Smooth muscle cell (in vitro differentiated cells): ENCODE results near the gene PTHLH. TPM values are rescaled to one million over a fixed set of nuclear protein-coding genes. Genes with fewer than 3 reads are reported as not detected.
A peak's percentile ranks its signal among the peaks of the same experiment; 100 is the strongest.

Experiments used
- DNase-seq: peaks from one replicate; lab custom pipeline; 2025; ENCODE audit not compliant: unreplicated experiment; lab: John Stamatoyannopoulos, UW
- H2AFZ ChIP-seq: fragments of 200-600 bp; sonication (generic); 2 replicates; pipeline ENCODE4 v1.6.0; 2016; ENCODE audit warnings: antibody characterized with exemption, low read depth, mild to moderate bottlenecking
- H3F3A ChIP-seq: fragments of 200-600 bp; sonication (generic); 2 replicates; pipeline ENCODE4 v1.6.0; 2017; ENCODE audit warnings: antibody characterized with exemption, low read depth
- H3K27ac ChIP-seq: fragments of 200-600 bp; sonication (generic); 2 replicates; pipeline ENCODE4 v1.5.1; 2016; ENCODE audit warnings: low read depth, mild to moderate bottlenecking
- H3K27me3 ChIP-seq: fragments of 200-600 bp; sonication (generic); 2 replicates; pipeline ENCODE4 v1.6.1; 2016; ENCODE audit warnings: low read depth, mild to moderate bottlenecking
- H3K36me3 ChIP-seq: fragments of 200-600 bp; sonication (generic); 2 replicates; pipeline ENCODE4 v1.5.1; 2016; ENCODE audit warnings: low read depth
- H3K4me1 ChIP-seq: fragments of 200-600 bp; sonication (generic); 2 replicates; pipeline ENCODE4 v1.5.1; 2016; ENCODE audit warnings: low read depth
- H3K4me2 ChIP-seq: fragments of 200-600 bp; sonication (generic); 2 replicates; pipeline ENCODE4 v1.6.0; 2016; ENCODE audit warnings: mild to moderate bottlenecking
- H3K4me3 ChIP-seq: fragments of 200-600 bp; sonication (generic); 2 replicates; pipeline ENCODE4 v1.5.1; 2016; ENCODE audit warnings: mild to moderate bottlenecking
- H3K79me2 ChIP-seq: fragments of 200-600 bp; sonication (generic); 2 replicates; pipeline ENCODE4 v1.6.0; 2016; ENCODE audit warnings: low read depth, mild to moderate bottlenecking
- H3K9ac ChIP-seq: fragments of 200-600 bp; sonication (generic); 2 replicates; pipeline ENCODE4 v1.6.0; 2016; ENCODE audit warnings: low read depth
- H3K9me3 ChIP-seq: fragments of 200-600 bp; sonication (generic); replicated peaks from 2 replicates; pipeline ENCODE4 v1.5.1; 2016; ENCODE audit warnings: low read depth
- H4K20me1 ChIP-seq: fragments of 200-600 bp; sonication (generic); 2 replicates; pipeline ENCODE4 v1.6.0; 2016; ENCODE audit warnings: low read depth
- WGBS: methylation state at CpG from one replicate; pipeline ENCODE4 v1.1.7; 2016; ENCODE audit warnings: low lambda C conversion rate; 5-methylcytosine and 5-hydroxymethylcytosine counted together
- polyA plus RNA-seq: library from polyadenylated mRNA; unstranded; fragments of >200 nt; fragmentation: Nextera tagmentation; extraction: Ambion mirVana; gene quantifications from 2 replicates; pipeline ENCODE4 v1.2.1, GENCODE V29; 2016
- total RNA-seq: library from RNA; depleted of rRNA; stranded (reverse); fragments of >200 nt; gene quantifications from 2 replicates; pipeline ENCODE4 v1.2.3, GENCODE V29; 2014
- TF ChIP-seq, protein P1 (sequence below): fragments of 200-600 bp; sonication (generic); IDR thresholded peaks from 2 replicates; pipeline ENCODE4 v1.5.1; 2017; ENCODE audit warnings: borderline replicate concordance, mild to moderate bottlenecking, antibody characterized with exemption; ENCODE audit not compliant: insufficient read depth, poor library complexity, severe bottlenecking

PTHLH gene
- total and polyA plus RNA-seq, 2 experiments from 2014 or later = 58.0 to 181 TPM

DNA sequence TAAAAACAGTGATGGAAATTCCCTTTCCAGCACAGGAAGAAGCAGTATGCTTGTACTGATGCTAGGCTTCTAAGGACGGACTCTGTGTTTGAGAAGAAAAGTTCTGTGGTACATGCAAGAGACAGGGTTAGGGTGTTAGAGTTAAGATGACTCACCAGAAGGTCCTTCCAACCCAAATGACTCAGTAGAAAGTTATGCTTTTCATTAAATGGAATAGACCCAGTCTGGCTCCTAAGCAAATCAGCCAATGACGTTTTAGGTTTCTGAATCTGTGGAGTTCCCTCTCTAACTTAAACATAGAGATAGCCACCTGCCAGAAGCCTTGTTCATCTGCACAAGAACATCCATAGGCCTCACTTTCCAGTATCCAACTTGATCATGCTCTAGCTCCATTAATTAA lies 5.7 kb downstream of the PTHLH start:
- no peaks in the 10 kb centered on the region for H4K20me1 ChIP-seq
- H3K9me3 ChIP-seq = no peaks in the 10 kb centered on the region
- H3K27me3 ChIP-seq = no peaks in the 10 kb centered on the region
- peak overlapping the region; percentile 63 for H3K4me3 ChIP-seq
- peak overlapping the region; percentile 92 for H3K9ac ChIP-seq
- TF ChIP-seq, protein P1, sequence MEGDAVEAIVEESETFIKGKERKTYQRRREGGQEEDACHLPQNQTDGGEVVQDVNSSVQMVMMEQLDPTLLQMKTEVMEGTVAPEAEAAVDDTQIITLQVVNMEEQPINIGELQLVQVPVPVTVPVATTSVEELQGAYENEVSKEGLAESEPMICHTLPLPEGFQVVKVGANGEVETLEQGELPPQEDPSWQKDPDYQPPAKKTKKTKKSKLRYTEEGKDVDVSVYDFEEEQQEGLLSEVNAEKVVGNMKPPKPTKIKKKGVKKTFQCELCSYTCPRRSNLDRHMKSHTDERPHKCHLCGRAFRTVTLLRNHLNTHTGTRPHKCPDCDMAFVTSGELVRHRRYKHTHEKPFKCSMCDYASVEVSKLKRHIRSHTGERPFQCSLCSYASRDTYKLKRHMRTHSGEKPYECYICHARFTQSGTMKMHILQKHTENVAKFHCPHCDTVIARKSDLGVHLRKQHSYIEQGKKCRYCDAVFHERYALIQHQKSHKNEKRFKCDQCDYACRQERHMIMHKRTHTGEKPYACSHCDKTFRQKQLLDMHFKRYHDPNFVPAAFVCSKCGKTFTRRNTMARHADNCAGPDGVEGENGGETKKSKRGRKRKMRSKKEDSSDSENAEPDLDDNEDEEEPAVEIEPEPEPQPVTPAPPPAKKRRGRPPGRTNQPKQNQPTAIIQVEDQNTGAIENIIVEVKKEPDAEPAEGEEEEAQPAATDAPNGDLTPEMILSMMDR = no peak
- peak overlapping the region; percentile 92 for H3K4me2 ChIP-seq
- H3K4me1 ChIP-seq = peaks cover 25% of the 10 kb centered on the region
- H3K27ac ChIP-seq = peak overlapping the region; percentile 94
- peaks cover 7% of the 10 kb centered on the region for H3K36me3 ChIP-seq
- peaks cover 36% of the 10 kb centered on the region for H3K79me2 ChIP-seq
- H2AFZ ChIP-seq = no peak overlapping the region
- WGBS = 3% methylated on average over 2 of the region's 2 CpGs
- no peak for DNase-seq
- peaks cover 22% of the 10 kb centered on the region for H3F3A ChIP-seq

DNA sequence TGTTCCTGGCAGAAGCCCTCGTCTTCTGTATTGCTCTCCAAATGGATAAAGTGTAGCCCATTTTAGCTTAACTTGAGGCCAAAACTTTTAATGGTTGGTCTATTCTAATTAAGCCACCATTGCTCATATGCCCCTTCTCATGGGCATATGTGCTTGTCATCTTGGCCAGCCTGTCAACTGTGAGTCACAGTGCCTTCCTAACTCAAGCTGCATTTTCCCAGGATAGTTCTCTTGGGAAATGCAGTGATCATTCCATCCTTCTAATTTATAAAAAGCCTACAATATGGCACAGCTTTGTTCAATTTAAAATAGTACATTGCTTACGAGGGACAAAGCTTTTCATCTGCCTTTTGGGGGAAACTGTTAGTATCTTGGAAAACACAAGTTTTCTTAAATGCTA lies 6.6 kb downstream of the PTHLH start:
- Histone ChIP-seq H3K9ac (peak overlapping the region; percentile 76), H3K4me3 (no peak overlapping the region), H2AFZ (no peak overlapping the region), H3F3A (peaks cover 22% of the 10 kb centered on the region), H3K79me2 (peaks cover 36% of the 10 kb centered on the region), H3K27ac (peak overlapping the region; percentile 94), H3K4me1 (peaks cover 20% of the 10 kb centered on the region), H3K4me2 (peak overlapping the region; percentile 92), H3K36me3 (peaks cover 7% of the 10 kb centered on the region), H4K20me1 (no peaks in the 10 kb centered on the region), H3K27me3 (no peaks in the 10 kb centered on the region), H3K9me3 (no peaks in the 10 kb centered on the region)
- TF ChIP-seq, protein P1 = no peak
- 79% methylated on average over 2 of the region's 2 CpGs for WGBS
- no peak for DNase-seq

- 18% methylated on average over 1 of the region's 1 CpG for WGBS
- Histone ChIP-seq H3K27ac (peak overlapping the region; percentile 94), H3K9ac (peak overlapping the region; percentile 76), H3K4me3 (no peak overlapping the region), H3K27me3 (no peaks in the 10 kb centered on the region), H3K79me2 (peaks cover 36% of the 10 kb centered on the region), H3K36me3 (peaks cover 7% of the 10 kb centered on the region), H4K20me1 (no peaks in the 10 kb centered on the region), H3K9me3 (no peaks in the 10 kb centered on the region), H2AFZ (no peak overlapping the region), H3F3A (peaks cover 22% of the 10 kb centered on the region), H3K4me2 (peak overlapping the region; percentile 92), H3K4me1 (peaks cover 20% of the 10 kb centered on the region)
- DNase-seq = no peak
- TF ChIP-seq, protein P1 = no peak
These were observed 7.1 kb downstream of the PTHLH start for GRCh38 chr12:27965411-27965810.

DNA sequence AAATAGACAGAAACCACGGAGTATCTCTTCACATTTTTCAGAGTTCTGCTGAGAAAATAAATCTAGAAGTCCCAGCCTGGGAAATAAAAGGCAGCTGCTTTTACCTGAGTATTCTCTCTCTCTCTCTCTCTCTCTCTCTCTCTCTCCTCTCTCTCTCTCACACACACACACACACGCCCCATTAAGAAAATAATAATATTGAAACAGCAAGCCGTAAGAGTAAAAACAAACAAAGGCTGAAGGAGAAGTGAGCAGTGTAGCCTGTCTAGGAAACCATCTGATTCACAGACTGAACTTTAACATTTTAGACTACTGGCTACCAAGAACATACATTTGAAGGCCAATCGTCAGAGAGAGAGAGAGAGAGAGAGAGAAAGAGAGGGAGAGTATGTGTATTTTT lies 8.4 kb downstream of the PTHLH start:
- peaks cover 36% of the 10 kb centered on the region for H3K79me2 ChIP-seq
- DNase-seq = no peak
- H3K4me1 ChIP-seq = peaks cover 20% of the 10 kb centered on the region
- H3K27me3 ChIP-seq = no peaks in the 10 kb centered on the region
- H4K20me1 ChIP-seq = no peaks in the 10 kb centered on the region
- H3K4me2 ChIP-seq = peak overlapping the region; percentile 92
- no peak overlapping the region for H3K9ac ChIP-seq
- H3K9me3 ChIP-seq = no peaks in the 10 kb centered on the region
- peak overlapping the region; percentile 94 for H3K27ac ChIP-seq
- H2AFZ ChIP-seq = no peak overlapping the region
- H3F3A ChIP-seq = peaks cover 17% of the 10 kb centered on the region
- 72% methylated on average over 4 of the region's 4 CpGs for WGBS
- peaks cover 7% of the 10 kb centered on the region for H3K36me3 ChIP-seq
- H3K4me3 ChIP-seq = no peak overlapping the region
- TF ChIP-seq, protein P1 = no peak
